Stimulated activated naive B cell treated with anti-CD40 and anti-IgM and Interleukin-4, amounts not matched to agents 10 μg/mL and 1 μg/mL and 100 μg/mL, for 72 hours (primary cell): ENCODE data around the gene EGF.
"Not testable (repeated sequence)": the region's sequence is repeated elsewhere in the genome, so short reads cannot be mapped to it uniquely, and the experiment has no call there.

Experiments used
- ATAC-seq, 2 donors: fragments of 150-1000 bp; cut with Tn5 transposase; replicated peaks; 2 replicates each; pipeline ENCODE4 v1.10.0; 2021; ENCODE audit warnings: moderate library complexity in 1 of 2
- DNase-seq: peaks from one replicate; pipeline ENCODE4 v3.0.0; 2021
- H3K27ac Mint-ChIP-seq: one replicate; pipeline ENCODE4 v1.8.0; 2022; ENCODE audit warnings: mild to moderate bottlenecking, mixed read lengths
- H3K27me3 Mint-ChIP-seq, 2 donors: one replicate each; pipeline ENCODE4 v1.8.0; 2022; ENCODE audit warnings: mixed read lengths in 2 of 2
- H3K36me3 Mint-ChIP-seq, 2 donors: one replicate each; pipeline ENCODE4 v1.8.0; 2022; ENCODE audit warnings: mixed read lengths in 2 of 2, mild to moderate bottlenecking in 1 of 2
- H3K4me1 Mint-ChIP-seq, 2 donors: one replicate each; pipeline ENCODE4 v1.8.0; 2022; ENCODE audit warnings: mixed read lengths in 2 of 2, mild to moderate bottlenecking in 1 of 2
- H3K4me3 Mint-ChIP-seq, 2 donors: one replicate each; pipeline ENCODE4 v1.8.0; 2022; ENCODE audit warnings: mild to moderate bottlenecking in 2 of 2, mixed read lengths in 2 of 2, moderate library complexity in 1 of 2
- H3K9me3 Mint-ChIP-seq, 2 donors: one replicate each; pipeline ENCODE4 v1.8.0; 2022; ENCODE audit warnings: mixed read lengths in 2 of 2, mild to moderate bottlenecking in 1 of 2

EGF gene

GRCh38 chr4:109930872-109931271 is 18.2 kb downstream of the EGF start:
- H3K4me1 Mint-ChIP-seq: no peaks in the 10 kb centered on the region
- ATAC-seq: no peak
- no peak overlapping the region for H3K4me3 Mint-ChIP-seq
- no peak overlapping the region for H3K27ac Mint-ChIP-seq
- H3K36me3 Mint-ChIP-seq: no peaks in the 10 kb centered on the region
- H3K9me3 Mint-ChIP-seq: peaks cover 0 to 9% of the 10 kb centered on the region in 2 donors
- no peak for DNase-seq
- peaks cover 0 to 6% of the 10 kb centered on the region in 2 donors for H3K27me3 Mint-ChIP-seq

GRCh38 chr4:109931318-109931717 is 18.6 kb downstream of the EGF start:
- H3K36me3 Mint-ChIP-seq: peaks cover 0 to under 1% of the 10 kb centered on the region in 2 donors
- ATAC-seq: no peak
- peaks cover under 1 to 7% of the 10 kb centered on the region in 2 donors for H3K27me3 Mint-ChIP-seq
- H3K9me3 Mint-ChIP-seq: peaks cover 0 to 9% of the 10 kb centered on the region in 2 donors
- H3K27ac Mint-ChIP-seq: no peak overlapping the region
- no peak overlapping the region for H3K4me3 Mint-ChIP-seq
- no peak for DNase-seq
- H3K4me1 Mint-ChIP-seq: no peaks in the 10 kb centered on the region

- not testable (repeated sequence) for H3K4me3 Mint-ChIP-seq
These were observed 24.7 kb downstream of the EGF start for GRCh38 chr4:109937352-109937751.

GRCh38 chr4:109939190-109939589 is 26.5 kb downstream of the EGF start:
- peaks cover 0 to 4% of the 10 kb centered on the region in 2 donors for H3K36me3 Mint-ChIP-seq
- no peaks in the 10 kb centered on the region for H3K4me1 Mint-ChIP-seq
- ATAC-seq: no peak
- peaks cover 17 to 32% of the 10 kb centered on the region in 2 donors for H3K27me3 Mint-ChIP-seq
- no peak overlapping the region for H3K4me3 Mint-ChIP-seq
- peaks cover 0 to 11% of the 10 kb centered on the region in 2 donors for H3K9me3 Mint-ChIP-seq
- no peak for DNase-seq
- no peak overlapping the region for H3K27ac Mint-ChIP-seq

More at GRCh38 chr4:109937352-109937751, 24.7 kb downstream of the EGF start:
- DNase-seq, H3K4me1 Mint-ChIP-seq, H3K36me3 Mint-ChIP-seq, ATAC-seq, H3K27ac Mint-ChIP-seq: not testable (repeated sequence)
- H3K27me3 Mint-ChIP-seq: peaks cover 17 to 32% of the 10 kb centered on the region in 2 donors
- H3K9me3 Mint-ChIP-seq: peaks cover 0 to 11% of the 10 kb centered on the region in 2 donors

- Mint-ChIP-seq H3K27me3 (peaks cover 7 to 19% of the 10 kb centered on the region in 2 donors), H3K9me3 (peaks cover 0 to 2% of the 10 kb centered on the region in 2 donors), H3K4me3 (no peak overlapping the region), H3K36me3 (no peaks in the 10 kb centered on the region), H3K27ac (no peak overlapping the region), H3K4me1 (no peaks in the 10 kb centered on the region)
- ATAC-seq (no peak), DNase-seq (no peak)
These were observed 29.7 kb downstream of the EGF start for GRCh38 chr4:109942292-109942926.

GRCh38 chr4:109943745-109944144 is 31.1 kb downstream of the EGF start:
- H3K27me3 Mint-ChIP-seq: peaks cover 0 to 9% of the 10 kb centered on the region in 2 donors
- no peaks in the 10 kb centered on the region for H3K36me3 Mint-ChIP-seq
- H3K4me3 Mint-ChIP-seq: no peak overlapping the region
- H3K4me1 Mint-ChIP-seq: no peaks in the 10 kb centered on the region
- H3K27ac Mint-ChIP-seq: no peak overlapping the region
- no peaks in the 10 kb centered on the region for H3K9me3 Mint-ChIP-seq
- ATAC-seq (no peak), DNase-seq (no peak)

- Mint-ChIP-seq H3K36me3 (no peaks in the 10 kb centered on the region), H3K9me3 (no peaks in the 10 kb centered on the region), H3K4me3 (no peak overlapping the region), H3K27me3 (peaks cover 0 to under 1% of the 10 kb centered on the region in 2 donors), H3K27ac (no peak overlapping the region), H3K4me1 (no peaks in the 10 kb centered on the region)
- ATAC-seq (no peak), DNase-seq (no peak)
These were observed 31.9 kb downstream of the EGF start for GRCh38 chr4:109944591-109944990.

GRCh38 chr4:109945056-109945455 is 32.4 kb downstream of the EGF start:
- H3K9me3 Mint-ChIP-seq: no peaks in the 10 kb centered on the region
- H3K27me3 Mint-ChIP-seq: no peaks in the 10 kb centered on the region
- no peaks in the 10 kb centered on the region for H3K4me1 Mint-ChIP-seq
- DNase-seq: no peak
- ATAC-seq: peak; percentile 47 to 58
- no peaks in the 10 kb centered on the region for H3K36me3 Mint-ChIP-seq
- H3K27ac Mint-ChIP-seq: no peak overlapping the region
- no peak overlapping the region for H3K4me3 Mint-ChIP-seq

GRCh38 chr4:109946120-109946519 is 33.4 kb downstream of the EGF start:
- Mint-ChIP-seq H3K4me3 (no peak overlapping the region), H3K27ac (no peak overlapping the region), H3K36me3 (no peaks in the 10 kb centered on the region), H3K4me1 (no peaks in the 10 kb centered on the region), H3K27me3 (no peaks in the 10 kb centered on the region), H3K9me3 (no peaks in the 10 kb centered on the region)
- DNase-seq (no peak), ATAC-seq (no peak)

- Mint-ChIP-seq H3K36me3 (no peaks in the 10 kb centered on the region), H3K27ac (no peak overlapping the region), H3K4me3 (no peak overlapping the region), H3K4me1 (no peaks in the 10 kb centered on the region), H3K27me3 (no peaks in the 10 kb centered on the region), H3K9me3 (no peaks in the 10 kb centered on the region)
- no peak for DNase-seq
- peak; percentile 55 to 57 for ATAC-seq
These were observed 34.8 kb downstream of the EGF start for GRCh38 chr4:109947457-109947856.

- DNase-seq: no peak
- Mint-ChIP-seq H3K27ac (no peak overlapping the region), H3K4me3 (no peak overlapping the region), H3K4me1 (no peaks in the 10 kb centered on the region), H3K36me3 (no peaks in the 10 kb centered on the region), H3K9me3 (no peaks in the 10 kb centered on the region), H3K27me3 (no peaks in the 10 kb centered on the region)
- ATAC-seq: no peak
These were observed 35.2 kb downstream of the EGF start for GRCh38 chr4:109947918-109948317.

- ATAC-seq, H3K9me3 Mint-ChIP-seq, H3K27me3 Mint-ChIP-seq, H3K27ac Mint-ChIP-seq, H3K4me3 Mint-ChIP-seq, DNase-seq, H3K4me1 Mint-ChIP-seq, H3K36me3 Mint-ChIP-seq: not testable (repeated sequence)
These were observed 36.5 kb downstream of the EGF start for GRCh38 chr4:109949099-109949718.

GRCh38 chr4:109952612-109953011 is 39.9 kb downstream of the EGF start:
- Mint-ChIP-seq H3K27ac (no peak overlapping the region), H3K27me3 (no peaks in the 10 kb centered on the region), H3K4me3 (no peak overlapping the region), H3K4me1 (no peaks in the 10 kb centered on the region), H3K9me3 (no peaks in the 10 kb centered on the region), H3K36me3 (no peaks in the 10 kb centered on the region)
- DNase-seq (no peak), ATAC-seq (no peak)

- H3K4me1 Mint-ChIP-seq: no peaks in the 10 kb centered on the region
- no peak for ATAC-seq
These were observed 40.9 kb downstream of the EGF start for GRCh38 chr4:109953556-109953955.

GRCh38 chr4:109955146-109955545 is 42.5 kb downstream of the EGF start:
- Mint-ChIP-seq H3K27ac (no peak overlapping the region), H3K27me3 (peaks cover 0 to 4% of the 10 kb centered on the region in 2 donors), H3K4me1 (no peaks in the 10 kb centered on the region), H3K36me3 (no peaks in the 10 kb centered on the region), H3K9me3 (no peaks in the 10 kb centered on the region), H3K4me3 (no peak overlapping the region)
- DNase-seq: no peak
- ATAC-seq: no peak

More at GRCh38 chr4:109953556-109953955, 40.9 kb downstream of the EGF start:
- Mint-ChIP-seq H3K4me3 (no peak overlapping the region), H3K36me3 (no peaks in the 10 kb centered on the region), H3K27me3 (no peaks in the 10 kb centered on the region), H3K9me3 (no peaks in the 10 kb centered on the region), H3K27ac (no peak overlapping the region)
- DNase-seq: no peak
